A549 treated with AZD9567 at 1 μM for 4 hours (cell line): Measurements from ENCODE around the gene F7. TPM values are rescaled to one million over a fixed set of nuclear protein-coding genes. Genes with fewer than 3 reads are reported as not detected.

Experiments
- total RNA-seq: library from RNA; stranded (reverse); fragments of 200-300 nt; extraction: Qiagen RNA extraction; gene quantifications from 5 replicates; pipeline ENCODE4 v1.2.3, GENCODE V29; 2022; ENCODE audit not compliant: insufficient read depth

Gene F7
- total RNA-seq: 0.04 to 0.12 TPM (median 0.09 TPM) in 4 of 5 replicates, not detected in the other

DNA sequence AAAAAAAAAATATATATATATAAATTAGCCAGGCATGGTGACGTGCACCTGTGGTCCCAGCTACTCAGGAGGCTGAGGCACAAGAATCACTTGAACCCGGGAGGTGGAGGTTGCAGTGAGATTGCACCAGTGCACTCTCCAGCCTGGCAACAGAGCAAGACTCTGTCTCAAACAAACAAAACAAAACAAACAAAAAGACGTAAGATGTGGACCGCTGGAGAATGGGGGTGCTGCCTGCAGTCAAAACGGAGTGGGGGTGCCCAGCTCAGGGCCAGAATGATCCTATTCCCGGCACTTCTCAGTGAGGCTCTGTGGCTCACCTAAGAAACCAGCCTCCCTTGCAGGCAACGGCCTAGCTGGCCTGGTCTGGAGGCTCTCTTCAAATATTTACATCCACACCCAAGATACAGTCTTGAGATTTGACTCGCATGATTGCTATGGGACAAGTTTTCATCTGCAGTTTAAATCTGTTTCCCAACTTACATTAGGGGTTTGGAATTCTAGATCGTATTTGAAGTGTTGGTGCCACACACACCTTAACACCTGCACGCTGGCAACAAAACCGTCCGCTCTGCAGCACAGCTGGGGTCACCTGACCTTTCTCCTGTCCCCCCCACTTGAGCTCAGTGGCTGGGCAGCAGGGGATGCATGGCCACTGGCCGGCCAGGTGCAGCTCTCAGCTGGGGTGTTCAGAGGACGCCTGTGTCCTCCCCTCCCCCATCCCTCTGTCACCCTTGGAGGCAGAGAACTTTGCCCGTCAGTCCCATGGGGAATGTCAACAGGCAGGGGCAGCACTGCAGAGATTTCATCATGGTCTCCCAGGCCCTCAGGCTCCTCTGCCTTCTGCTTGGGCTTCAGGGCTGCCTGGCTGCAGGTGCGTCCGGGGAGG lies at the start of gene F7:
Gene F7, plus strand, starts transcription at position 760 of the 889 bp plus-strand sequence. Its CDS starts 51 bp downstream, at position 811.

DNA sequence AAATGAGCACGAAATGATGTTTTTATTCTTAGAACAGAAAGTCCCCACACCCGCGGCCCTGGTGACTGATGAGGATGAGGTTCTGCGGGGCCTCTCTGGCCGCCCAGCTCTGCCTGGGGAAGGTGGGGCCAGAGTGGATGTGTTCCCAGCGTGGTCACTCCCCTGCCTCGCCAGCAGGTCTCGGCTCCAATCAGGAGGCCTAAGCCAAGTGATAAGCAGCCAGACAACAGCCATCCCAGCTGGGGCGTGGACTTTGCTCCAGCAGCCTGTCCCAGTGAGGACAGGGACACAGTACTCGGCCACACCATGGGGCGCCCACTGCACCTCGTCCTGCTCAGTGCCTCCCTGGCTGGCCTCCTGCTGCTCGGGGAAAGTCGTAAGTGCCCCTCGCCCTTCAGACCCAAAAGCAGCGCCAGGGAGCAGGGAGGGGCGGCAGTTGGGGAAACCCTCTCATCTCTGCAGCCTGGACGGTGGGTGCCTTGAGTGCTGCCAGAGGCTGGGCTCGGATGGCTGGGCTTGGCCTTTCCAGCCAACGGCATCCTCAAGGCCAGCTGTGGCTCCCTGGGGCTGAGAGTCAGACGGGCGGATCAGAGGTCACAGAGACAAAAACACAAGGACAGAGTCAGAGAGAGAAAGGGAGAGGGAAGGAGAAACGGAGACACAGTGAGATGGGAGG lies 17.1 kb downstream of the F7 start, which contains the start of gene F10:
Gene F10, plus strand, starts transcription at position 250 of the 676 bp plus-strand sequence. Its CDS starts 57 bp downstream, at position 307.

DNA sequence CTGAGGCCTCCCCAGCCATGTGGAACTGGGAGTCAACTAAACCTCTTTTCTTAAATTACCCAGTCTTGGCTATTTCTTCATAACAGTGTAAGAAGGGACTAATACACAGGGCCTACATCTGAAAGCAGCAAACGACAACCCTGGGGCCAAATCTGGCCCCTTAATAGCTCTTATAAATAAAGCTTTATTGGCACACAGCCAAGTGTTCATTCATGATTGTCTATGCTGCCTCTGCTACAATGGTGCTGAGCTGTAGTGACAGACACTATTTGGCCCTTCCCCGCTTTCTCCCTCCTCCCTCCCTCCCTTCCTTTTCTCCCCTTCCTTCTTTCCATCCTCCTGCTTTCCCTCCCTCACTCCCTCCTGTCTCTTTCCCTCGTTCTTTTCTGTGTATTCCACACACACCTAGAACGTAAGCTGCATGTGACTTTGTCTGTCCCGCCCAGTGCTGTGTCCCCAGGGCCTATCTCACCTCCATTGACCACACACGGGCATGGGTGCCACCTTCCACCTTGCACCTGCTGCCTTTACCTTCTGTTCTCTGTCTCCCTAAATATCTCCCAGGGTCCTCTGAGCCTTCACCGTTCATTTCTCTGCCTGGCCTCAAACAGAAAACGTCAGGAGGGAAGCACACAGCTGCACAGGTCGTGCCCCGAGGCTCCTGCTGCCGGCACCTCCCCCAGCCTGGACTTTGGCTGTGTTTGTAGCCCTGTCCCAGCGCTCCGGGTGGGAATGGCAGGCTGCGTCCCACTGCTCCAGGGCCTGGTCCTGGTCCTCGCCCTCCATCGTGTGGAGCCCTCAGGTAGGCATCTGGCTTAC lies 52.5 kb downstream of the F7 start, which contains the start of gene PROZ:
Gene PROZ, plus strand, starts transcription at position 720 of the 819 bp plus-strand sequence. Its CDS starts 13 bp downstream, at position 733.

Other genes starting within 250 kb of the F7 start
- 0.21 to 0.38 TPM (median 0.32 TPM) in 4 of 5 replicates, not detected in the other for gene MCF2L, start 136.6 kb upstream of the F7 start, total RNA-seq
- gene F10, start 17.0 kb downstream of the F7 start, total RNA-seq: 0.05 to 0.07 TPM (median 0.07 TPM) in 3 of 5 replicates, not detected in the others
- not detected in 5 replicates for gene PROZ, start 52.9 kb downstream of the F7 start, total RNA-seq
- 40.5 to 49.6 TPM (median 41.8 TPM) in 5 replicates for gene PCID2, start 102.9 kb downstream of the F7 start, total RNA-seq
- 47.6 to 56.8 TPM (median 52.9 TPM) in 5 replicates for gene CUL4A, start 103.8 kb downstream of the F7 start, total RNA-seq
- gene LAMP1, start 191.4 kb downstream of the F7 start, total RNA-seq: 70.4 to 91.9 TPM (median 90.4 TPM) in 5 replicates